ENCODE measurements around the gene DIAPH3. TPM values are rescaled to one million over a fixed set of nuclear protein-coding genes. Genes with fewer than 3 reads are reported as not detected.

Gene DIAPH3
- total RNA-seq, 4 donors from 2014 or later, result 1.4 to 13.2 (median 2.6) TPM

DNA sequence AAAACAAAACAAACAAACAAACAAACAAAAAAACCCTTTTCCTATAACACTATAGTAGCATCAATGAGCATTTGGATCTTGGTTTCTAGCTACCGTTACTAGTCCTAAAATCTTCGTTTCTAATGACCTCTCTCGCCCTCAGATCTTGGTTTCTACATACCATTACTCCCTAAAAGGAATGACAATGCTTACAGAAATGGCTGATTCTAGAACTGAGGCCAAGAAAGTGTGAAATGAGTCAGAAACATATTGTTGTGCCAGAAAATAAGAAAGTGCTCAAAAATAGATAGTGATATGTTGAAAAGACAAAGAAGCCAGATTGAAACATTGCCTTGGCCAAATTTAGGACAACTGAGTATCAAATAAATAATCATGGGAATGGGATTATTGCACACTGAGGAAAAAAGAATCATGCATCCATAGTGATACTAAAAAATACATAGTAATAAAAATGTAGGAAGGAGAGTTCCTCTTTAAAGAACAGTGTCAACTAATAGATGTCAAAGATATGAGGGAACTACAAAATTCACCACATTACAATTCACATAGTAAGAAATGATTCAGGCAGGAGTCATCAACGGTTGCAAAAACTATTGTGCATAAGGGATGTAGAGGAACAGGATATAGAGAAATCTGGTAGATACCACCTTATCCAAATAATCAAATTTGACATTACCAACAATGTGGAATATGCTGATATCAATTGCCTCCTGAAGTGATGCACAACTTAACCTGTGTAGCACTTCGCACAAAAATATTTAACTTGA is 386.6 kb downstream of the DIAPH3 start:
- H3K27ac ChIP-seq, result no peak overlapping the region
- H3K4me1 ChIP-seq, result no peaks in the 10 kb centered on the region
- DNase-seq, result no peak
- no peaks in the 10 kb centered on the region for H3K9me3 ChIP-seq
- H3K4me3 ChIP-seq, result no peak overlapping the region
- H3K36me3 ChIP-seq, result no peaks in the 10 kb centered on the region
- no peaks in the 10 kb centered on the region for H3K27me3 ChIP-seq
- TF ChIP-seq, protein P1, sequence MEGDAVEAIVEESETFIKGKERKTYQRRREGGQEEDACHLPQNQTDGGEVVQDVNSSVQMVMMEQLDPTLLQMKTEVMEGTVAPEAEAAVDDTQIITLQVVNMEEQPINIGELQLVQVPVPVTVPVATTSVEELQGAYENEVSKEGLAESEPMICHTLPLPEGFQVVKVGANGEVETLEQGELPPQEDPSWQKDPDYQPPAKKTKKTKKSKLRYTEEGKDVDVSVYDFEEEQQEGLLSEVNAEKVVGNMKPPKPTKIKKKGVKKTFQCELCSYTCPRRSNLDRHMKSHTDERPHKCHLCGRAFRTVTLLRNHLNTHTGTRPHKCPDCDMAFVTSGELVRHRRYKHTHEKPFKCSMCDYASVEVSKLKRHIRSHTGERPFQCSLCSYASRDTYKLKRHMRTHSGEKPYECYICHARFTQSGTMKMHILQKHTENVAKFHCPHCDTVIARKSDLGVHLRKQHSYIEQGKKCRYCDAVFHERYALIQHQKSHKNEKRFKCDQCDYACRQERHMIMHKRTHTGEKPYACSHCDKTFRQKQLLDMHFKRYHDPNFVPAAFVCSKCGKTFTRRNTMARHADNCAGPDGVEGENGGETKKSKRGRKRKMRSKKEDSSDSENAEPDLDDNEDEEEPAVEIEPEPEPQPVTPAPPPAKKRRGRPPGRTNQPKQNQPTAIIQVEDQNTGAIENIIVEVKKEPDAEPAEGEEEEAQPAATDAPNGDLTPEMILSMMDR (IDR thresholded peaks at IDR 0.05), result no peak
- no peak for TF ChIP-seq POLR2A (IDR thresholded peaks at IDR 0.05)

DNA sequence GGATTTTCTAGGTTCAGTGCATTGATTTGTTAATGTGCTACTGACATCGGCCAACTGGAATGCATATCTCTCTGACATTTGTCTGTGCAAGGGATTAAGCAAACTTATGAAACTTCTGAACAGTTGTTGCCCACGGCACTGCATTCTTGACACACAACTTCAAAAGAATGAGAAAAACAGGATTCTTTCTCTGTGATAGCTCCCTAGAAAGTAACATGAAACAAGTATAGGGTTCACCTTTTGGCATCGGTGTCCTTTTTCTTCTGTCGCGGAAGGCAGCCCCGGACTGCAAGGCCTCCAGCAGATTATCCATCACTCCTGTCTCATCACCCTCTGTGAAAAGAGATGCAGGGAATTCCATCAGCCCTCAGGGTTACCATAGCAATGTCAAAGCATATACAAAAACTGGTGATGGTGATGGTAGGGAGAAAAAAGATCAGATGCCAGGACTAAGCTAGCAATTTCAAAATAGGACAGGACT is 389.2 kb downstream of the DIAPH3 start:
- no peak for DNase-seq

DNA sequence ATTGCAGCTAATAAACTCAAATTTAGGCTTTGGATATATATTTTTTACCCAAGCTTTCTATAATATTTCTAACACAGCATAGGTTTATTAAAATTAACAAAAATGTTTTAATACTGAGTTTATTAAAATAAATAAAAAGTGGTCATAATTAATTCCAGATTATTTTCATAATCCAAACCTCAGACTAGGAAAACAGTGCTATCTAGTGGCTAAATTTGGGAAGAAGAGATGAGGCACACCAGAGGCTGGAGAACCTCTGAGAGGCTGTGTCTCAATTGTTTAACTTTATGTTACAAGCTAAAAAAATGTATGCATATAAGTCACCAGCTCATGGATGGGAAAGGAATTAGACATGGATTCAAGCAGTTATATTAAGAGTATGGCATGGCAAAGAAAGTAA is 392.5 kb downstream of the DIAPH3 start:
- H3K27me3 ChIP-seq, result no peaks in the 10 kb centered on the region
- TF ChIP-seq, protein P1 (IDR thresholded peaks at IDR 0.05), result peak in 4 of 6 experiments; percentile 19 to 36 (median 32)
- no peak for TF ChIP-seq POLR2A (IDR thresholded peaks at IDR 0.05)
- H3K27ac ChIP-seq, result no peak overlapping the region
- H3K4me3 ChIP-seq, result no peak overlapping the region
- no peaks in the 10 kb centered on the region for H3K36me3 ChIP-seq
- no peaks in the 10 kb centered on the region for H3K9me3 ChIP-seq
- no peak for DNase-seq
- H3K4me1 ChIP-seq, result no peaks in the 10 kb centered on the region

More for the DNA sequence above, 389.2 kb downstream of the DIAPH3 start:
- Histone ChIP-seq H3K27me3 (no peaks in the 10 kb centered on the region), H3K4me3 (no peak overlapping the region), H3K36me3 (no peaks in the 10 kb centered on the region), H3K9me3 (no peaks in the 10 kb centered on the region), H3K27ac (no peak overlapping the region), H3K4me1 (no peaks in the 10 kb centered on the region)
- TF ChIP-seq POLR2A (IDR thresholded peaks at IDR 0.05), result no peak
- TF ChIP-seq, protein P1 (IDR thresholded peaks at IDR 0.05), result no peak

DNA sequence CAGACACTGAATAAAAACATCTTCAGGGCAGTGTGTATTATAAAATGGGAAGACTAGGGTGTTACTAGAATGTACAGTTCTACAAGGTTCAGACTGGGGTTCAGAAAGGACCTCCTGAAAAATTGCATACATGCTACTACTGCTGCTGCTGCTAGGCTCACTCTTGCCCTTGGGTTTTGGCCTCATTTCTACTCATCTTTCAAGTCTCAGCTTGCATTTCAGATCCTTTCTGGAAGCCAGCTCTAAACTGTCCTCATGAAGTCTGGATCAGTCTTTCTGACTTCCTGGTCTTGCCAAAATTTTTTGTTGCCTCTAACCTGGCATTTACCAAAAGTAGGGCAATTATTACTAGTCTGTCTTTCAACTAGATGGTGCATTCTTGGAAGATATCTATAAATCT is 393.3 kb downstream of the DIAPH3 start:
- no peak for TF ChIP-seq POLR2A (IDR thresholded peaks at IDR 0.05)
- TF ChIP-seq, protein P1 (IDR thresholded peaks at IDR 0.05), result no peak
- H3K27ac ChIP-seq, result no peak overlapping the region
- DNase-seq, result no peak
- no peaks in the 10 kb centered on the region for H3K4me1 ChIP-seq
- no peak overlapping the region for H3K4me3 ChIP-seq
- H3K36me3 ChIP-seq, result no peaks in the 10 kb centered on the region
- no peaks in the 10 kb centered on the region for H3K27me3 ChIP-seq
- no peaks in the 10 kb centered on the region for H3K9me3 ChIP-seq

DNA sequence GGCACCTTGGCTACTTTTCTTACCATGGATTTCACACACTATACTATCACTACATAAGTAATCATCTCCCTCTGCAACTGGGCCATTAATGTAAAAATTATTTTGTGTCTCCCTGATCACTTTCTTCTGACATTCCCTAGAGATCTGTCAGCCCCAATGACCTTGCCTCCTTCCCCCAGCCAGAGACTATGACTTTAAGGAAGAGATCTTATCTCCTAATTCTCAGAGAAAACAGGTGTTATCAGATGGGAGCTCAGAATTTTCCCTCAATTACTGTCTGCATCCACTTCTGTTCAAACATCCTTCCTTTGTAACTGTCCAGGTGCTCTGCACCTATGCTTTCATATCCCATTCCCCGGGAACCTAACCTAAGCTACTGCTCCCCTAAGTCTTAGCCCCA is 397.5 kb downstream of the DIAPH3 start:
- Histone ChIP-seq H3K4me1 (no peaks in the 10 kb centered on the region), H3K36me3 (no peaks in the 10 kb centered on the region), H3K27me3 (no peaks in the 10 kb centered on the region), H3K4me3 (no peak overlapping the region), H3K27ac (no peak overlapping the region), H3K9me3 (no peaks in the 10 kb centered on the region)
- no peak for TF ChIP-seq POLR2A (IDR thresholded peaks at IDR 0.05)
- TF ChIP-seq, protein P1 (IDR thresholded peaks at IDR 0.05), result no peak
- DNase-seq, result no peak
